ENCODE measurements around the gene TMEM39B.
"Not testable (repeated sequence)": the region's sequence is repeated elsewhere in the genome, so short reads cannot be mapped to it uniquely, and the experiment has no call there.

- TF ChIP-seq CTCF, POLR2A (IDR thresholded peaks at IDR 0.05): not testable (repeated sequence)
Observed at GRCh38 chr1:32123361-32123760, 50.6 kb downstream of the TMEM39B start.
